HG03571 (cell line): Measurements from ENCODE around the gene TOX2.

Source experiments
- ATAC-seq: cut with Tn5 transposase; IDR thresholded peaks from one replicate; pipeline ENCODE4 v1.9.1; 2021; ENCODE audit not compliant: unreplicated experiment

TOX2 gene

DNA sequence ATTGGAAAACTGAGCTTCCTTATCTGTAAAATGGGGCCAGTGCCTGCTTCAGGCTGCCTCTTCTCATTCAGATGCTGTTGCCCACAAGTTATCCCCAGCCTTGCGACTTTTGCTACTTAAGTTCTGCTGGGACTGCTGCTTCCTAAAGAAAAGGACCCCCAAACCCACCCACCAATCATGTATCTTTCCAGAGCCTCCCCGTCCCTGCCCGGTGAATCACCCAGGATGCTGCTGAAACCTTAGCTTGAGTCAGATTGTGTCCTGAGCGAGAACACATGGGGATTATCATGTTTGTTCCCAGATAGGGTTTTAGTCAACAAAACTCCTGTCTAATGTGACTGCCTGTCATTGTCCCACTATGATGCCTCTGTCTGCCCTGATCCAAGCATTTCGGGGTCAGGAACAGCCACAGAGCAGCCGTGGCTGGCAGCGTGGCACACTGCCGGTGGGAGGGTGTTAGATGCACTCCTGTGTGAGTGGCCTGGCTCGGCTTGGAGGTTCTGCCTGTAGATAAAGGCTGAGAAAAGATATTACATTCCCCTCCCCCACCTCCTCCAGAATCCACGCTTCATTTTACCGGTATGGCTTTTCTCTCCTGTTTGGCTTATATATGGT lies 79.9 kb downstream of the TOX2 start:
- no peak for ATAC-seq

DNA sequence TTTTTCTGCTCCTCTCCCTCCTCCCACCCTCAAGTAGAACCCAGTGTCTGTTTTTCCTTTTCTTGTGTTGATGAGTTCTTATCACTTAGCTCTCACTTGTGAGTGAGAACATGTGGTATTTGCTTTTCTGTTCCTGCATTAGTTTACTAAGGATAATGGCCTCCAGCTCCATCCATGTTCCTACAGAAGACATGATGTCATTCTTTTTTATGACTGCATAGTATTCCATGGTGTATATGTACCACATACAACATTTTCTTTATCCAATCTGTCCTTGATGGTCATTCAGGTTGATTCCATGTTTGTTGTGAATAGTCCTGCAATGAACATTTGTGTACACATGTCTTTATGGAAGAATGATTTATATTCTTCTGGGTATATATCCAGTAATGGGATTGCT lies 81.0 kb downstream of the TOX2 start:
- ATAC-seq = no peak

DNA sequence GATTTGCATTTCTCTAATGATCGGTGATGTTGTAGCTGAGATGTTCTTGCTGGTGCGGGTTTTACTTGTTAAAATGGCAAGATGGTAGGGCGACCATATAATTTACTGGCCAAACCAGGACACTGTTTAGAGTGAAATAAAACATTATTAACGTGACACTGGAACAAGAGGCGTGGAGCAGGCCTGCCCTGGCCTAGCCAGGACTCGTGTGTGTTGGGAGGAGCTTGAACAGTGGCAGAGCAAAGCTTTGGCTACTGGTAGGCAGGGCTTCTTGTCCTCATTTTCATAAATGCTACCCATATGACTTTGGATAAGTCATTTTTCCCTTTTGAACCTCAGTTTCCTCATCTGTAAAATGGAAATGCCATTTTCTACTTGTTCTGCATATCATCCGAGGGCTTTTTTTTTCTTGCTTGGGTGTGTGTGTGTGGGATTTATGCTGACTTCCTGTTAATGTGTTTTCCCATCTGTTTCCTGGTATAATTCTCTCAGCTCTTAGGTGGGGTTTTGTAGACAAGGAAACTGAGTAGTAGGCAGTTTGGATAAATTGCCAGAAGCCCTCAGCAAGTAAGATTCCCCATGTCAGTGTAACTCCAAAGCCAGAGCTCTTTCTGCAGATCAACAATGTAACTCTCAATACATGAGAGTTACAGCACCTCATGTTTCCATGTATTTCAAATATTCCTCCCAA lies 81.7 kb downstream of the TOX2 start:
- ATAC-seq = no peak

DNA sequence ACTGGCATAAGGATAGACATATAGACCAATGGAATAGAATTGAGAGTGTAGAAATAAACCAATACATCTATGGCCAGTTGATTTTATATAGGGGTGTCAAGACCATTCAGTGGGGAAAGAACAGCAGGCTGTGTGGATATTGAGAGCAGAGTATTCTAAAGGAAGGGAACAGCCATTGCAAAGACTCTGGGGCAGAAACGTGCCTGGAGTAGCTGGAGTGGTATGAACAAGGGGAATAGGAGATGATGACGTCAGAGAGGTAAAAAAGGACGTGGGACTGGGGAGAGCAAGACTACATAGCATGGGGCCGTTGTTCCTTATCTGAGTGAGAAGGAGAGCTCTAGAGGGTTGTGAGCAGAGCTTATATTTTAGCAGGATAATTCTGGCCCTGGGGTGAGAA lies 85.2 kb downstream of the TOX2 start:
- no peak for ATAC-seq

DNA sequence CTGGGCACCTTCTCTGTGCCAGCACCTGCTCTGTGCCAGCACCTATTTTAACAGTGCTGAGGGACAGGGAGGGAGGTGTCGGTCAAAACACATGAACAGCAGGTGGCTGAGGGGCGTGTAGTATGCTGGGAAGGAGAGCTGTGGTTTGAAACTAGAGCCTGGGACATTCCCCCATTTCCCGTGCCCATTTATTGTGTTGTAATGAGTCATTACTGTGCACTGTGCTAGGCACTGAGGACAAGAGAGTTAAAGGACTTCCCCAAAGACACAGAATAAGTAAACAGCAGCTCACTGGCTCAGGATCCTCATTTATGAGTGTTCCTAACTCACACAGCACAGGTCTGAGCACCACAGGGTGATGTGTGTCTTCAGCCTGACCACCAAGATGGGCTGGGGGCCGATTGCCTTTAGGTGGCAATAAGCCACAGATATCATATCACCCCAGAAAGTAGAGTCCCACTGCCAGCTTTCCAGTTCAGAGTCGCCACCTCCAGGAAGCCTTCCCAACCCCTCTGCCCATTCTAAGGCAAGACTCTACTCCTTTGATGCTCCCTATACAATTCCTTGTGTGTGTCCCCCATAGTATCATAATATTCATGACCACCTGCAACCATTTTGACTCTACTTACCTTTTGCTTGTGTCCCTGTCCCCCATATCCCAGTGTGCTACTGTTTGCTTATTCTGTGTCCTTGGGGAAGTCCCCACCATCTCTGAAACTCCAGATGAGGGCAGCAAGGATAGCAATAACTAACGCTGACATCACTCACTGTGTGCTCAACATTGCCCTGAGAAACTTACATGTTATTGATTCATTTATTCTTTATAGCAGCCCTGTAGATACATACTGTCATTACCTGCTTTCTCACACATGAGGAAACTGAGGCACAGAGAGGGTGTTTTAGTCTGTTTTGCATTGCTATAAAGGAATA lies 87.3 kb downstream of the TOX2 start:
- no peak for ATAC-seq

DNA sequence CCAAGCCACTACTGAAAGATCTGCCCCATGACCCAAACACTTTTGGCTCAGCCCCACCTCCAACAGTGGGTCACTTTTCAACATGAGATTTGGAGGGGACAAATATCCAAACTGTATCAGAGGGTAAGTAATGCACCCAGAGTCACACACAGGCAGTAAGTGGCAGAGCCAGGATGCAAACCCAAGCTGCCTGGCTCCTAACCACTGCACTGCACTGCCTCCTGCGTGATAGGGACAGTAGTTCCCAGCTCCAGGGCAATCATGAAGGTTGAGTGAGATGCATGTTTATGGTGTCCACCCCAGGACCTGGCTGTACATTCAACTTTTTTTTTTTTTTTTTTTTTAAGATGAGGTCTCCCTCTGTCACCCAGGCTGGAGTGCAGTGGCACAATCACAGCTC lies 88.2 kb downstream of the TOX2 start:
- ATAC-seq = no peak

DNA sequence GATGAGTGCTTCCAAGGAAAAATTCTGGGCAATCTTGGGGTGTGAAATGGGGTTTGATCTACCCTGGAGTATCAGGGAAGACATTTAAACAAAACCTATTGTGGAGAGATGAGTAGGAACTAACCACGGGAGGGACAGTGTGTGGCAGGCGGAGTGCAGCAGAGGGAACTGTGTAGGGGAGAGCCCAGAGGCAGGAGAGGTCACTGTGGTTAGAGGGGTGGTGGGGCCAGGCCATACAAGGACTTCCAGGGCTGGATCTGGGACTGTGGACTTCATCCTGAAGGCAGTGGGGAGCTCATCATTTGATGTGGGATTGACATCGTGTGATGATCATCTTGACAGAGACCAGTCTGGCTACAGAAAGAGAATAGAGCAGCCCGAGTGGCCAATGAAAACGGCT lies 89.0 kb downstream of the TOX2 start:
- no peak for ATAC-seq

DNA sequence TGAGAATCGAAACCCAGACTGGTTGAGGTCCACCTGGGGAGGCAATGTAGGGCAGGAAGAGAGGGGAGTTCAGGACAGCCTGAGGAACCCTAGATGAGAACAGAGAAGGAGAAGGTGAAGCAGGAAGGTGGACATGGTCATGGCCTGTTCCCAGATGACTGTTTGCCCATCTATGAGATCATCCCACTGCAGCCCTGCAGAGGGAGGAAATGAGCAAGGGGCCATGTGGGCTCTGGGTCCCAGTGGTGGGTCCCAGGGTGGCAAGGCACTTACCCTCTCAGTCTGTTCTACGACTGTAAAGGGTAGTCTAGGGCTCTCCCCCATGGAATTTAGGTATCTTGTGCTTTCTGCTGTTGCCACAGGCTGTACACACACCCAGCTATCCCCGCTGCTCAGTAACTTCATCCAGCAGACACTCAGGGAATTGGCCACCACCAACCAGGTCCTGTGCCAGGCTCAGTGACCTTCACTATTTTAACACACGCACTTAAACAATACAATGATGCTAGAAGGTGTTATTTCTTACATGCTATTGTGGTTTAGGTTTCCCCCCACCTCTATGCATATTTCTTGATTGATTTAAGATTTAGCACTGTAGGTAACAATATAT lies 89.8 kb downstream of the TOX2 start:
- ATAC-seq = no peak

DNA sequence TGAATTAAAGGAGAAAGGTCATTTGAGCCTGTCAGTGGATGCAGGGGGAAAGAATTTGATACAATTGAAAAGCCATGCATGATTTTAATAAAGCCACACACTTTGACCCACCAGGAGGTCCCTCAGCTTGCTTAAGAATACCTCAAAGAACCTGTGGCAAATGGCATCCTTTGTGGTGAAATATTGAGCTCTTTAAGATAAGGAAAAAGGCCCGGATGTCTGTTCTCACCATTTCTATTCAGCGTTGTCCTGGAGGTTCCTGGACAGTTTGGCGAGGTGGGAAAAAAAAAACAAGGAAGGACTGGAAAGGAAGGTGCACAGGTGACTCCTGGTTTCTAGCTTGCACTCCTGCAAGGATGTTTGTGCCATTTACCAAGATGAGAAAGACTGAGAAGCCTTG lies 91.0 kb downstream of the TOX2 start:
- no peak for ATAC-seq

DNA sequence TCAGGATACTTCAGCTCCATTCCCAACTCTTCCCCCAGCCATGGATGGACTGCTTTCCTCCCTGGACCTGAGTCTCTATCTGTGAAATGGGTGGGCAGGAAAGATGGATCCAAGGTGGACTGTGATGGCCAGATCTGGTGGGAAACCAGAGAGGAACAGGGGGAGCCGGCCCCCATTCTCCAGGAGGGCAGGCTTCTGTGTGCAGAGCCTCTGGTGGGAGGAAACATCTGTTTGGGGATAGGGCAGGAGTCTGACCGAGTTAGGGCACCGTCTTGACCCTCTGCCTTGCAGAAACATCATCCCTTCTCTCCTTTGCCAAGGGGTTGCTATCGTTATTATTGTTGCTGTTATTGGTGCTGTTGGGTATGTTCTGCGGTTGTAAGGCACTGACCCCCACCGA lies 91.5 kb downstream of the TOX2 start:
- ATAC-seq = no peak

DNA sequence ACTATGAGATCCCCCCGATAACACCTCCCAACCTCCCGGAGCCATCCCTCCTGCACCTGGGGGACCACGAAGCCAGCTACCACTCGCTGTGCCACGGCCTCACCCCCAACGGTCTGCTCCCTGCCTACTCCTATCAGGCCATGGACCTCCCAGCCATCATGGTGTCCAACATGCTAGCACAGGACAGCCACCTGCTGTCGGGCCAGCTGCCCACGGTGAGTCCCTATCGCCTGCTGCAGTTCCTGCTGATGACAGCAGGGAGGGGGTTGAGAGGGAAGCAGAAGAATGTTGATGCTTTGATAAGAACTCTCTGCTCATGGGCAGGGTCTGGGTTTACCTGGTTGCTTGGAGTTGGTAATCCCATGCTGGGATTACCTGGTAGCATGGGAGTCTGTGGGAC lies 91.9 kb downstream of the TOX2 start:
- no peak for ATAC-seq

DNA sequence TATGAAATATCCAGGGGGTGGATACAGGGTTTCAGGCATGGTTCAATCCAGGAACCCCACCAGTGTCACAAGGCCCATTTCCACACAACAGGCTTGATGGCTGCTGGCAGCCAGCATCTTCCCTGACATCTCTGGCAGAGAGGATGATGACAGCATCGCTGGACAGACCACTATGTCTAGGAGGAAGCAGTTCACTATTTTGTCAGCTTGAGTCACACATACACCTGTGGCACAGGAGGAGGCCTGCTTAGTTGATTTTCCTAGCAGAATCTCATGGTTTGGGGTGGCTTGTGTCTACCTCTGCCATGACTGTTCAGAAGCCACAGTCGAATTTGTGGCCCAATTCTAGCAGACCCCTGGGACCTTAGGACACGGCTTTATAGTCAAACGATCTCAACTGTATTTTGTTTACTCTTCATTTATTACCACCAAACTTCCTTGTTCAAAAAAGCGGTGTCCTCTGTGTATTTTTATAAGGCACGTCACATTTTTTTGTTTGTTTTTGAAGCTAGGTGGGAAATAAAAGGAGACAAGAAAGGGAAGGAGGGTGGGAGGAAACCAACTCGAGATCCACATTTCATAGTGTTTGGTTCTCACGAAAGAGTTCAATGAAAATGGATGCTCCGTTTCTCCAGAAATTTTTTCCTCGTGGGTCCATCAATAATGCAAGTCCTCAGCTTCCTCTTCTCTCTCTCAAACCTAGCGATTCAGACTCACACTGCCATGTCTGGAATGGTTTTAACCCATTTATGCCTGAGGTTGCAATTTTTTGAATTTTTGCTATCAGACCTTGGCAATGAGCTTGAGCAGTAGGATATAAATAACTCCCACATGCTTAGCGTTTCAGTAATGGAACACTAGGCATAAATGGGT lies 94.4 kb downstream of the TOX2 start:
- ATAC-seq = no peak

DNA sequence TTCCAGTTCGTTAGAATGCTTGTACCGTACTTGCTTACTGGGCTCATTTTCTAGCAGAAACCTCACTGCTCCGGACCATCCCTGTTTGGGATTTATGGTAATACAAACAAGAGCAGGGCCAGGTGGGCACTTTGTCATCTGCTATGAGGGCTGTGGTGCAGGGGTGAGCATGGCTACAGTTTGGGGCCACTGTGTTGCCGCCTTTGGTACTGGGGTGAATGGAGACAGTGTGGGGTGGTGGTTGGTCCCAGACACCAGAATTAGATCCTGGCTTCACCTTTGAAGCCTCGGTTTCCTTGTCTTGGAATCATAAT lies 95.0 kb downstream of the TOX2 start:
- ATAC-seq = no peak

DNA sequence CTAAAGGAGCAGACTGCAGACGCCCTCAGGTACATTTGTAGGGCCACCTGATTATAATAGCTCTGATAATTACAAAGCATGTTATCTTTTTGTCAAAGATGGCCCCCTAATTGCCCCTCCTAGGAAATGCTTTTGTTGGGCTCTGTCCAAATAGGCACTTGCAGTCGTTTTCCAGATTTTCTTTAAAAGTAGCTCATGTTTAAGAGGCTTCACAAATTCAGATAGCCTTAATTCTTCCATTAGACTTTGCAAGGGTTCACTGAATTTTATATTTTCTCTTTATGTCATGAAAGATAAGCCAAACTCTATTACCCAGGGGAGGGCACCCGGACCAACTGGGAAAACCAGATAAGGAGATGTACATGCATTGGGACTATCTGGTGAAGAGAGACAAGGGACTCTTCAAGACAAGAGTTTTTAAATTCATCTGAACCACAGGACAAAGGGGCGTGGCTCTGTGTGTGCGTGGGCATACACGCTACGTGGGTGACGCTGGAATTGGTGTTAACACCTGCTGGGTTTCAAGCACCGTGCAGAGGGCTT lies 95.6 kb downstream of the TOX2 start:
- no peak for ATAC-seq

DNA sequence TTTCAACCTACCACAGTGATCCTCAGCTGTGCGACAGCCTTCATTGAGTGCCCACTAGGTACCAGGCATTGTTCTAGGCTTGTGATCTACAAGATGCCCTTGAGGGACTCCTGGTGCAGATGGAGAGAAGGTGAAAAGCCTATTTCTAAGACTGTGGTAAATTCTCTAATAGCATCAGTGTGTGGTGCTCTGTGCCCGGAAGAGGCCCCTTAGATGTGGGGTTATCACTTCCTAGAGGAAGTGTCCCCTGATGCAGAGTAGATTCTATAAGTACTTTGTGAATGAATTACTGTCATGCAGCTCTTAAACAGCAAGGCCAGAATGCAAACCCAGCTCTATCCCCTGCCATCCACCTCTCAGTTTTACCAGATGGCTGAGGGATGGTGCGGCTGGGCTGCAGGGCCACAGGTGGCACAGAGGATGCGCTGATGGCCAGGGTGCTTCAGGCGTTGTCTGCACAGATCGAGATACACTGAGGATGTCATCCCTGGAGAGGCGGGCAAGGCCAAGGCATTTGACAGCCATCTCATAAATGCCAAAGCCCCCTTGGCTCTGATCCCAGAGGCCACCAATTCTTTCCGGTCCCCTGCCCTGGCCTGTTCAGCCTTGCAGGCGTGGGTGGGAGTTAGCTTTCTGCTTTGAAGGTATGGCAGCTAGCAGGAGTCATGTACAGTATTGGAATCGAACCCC lies 96.7 kb downstream of the TOX2 start:
- no peak for ATAC-seq

DNA sequence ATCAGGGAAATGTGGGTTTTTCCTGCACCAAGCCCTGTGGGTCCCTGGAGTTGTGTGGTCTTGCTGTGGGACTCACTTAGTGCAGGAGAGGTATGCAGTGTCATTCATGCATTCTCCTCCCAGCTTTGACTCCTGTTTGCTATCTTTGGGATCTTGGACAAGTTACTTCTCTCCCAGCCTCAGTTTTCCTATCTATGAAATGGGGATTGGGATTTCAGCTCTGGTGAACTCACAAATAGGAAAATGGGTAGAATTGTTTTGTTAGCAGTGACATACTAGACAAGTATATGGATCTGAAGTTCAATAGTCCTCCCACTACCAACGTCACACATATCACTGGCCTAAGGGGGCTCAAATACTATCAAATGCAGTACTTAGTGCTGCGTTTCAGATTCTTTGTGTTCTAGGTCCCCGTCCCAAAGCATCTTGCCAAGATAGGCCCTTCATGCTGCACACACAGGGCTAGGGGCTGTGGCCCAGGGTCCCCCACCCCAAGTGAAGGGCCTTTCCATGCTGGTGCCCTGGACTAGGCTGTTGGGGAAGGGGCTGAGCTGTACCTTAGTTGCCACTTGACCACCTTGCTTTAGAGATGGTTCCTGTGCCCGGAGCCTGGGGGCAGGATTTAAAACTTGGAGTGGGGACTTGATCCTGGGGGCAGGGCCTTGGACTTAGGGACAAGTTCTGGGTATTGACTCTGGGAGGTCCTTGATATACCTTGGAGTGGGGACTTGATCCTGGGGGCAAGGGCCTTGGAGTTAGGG lies 98.0 kb downstream of the TOX2 start:
- ATAC-seq = no peak

DNA sequence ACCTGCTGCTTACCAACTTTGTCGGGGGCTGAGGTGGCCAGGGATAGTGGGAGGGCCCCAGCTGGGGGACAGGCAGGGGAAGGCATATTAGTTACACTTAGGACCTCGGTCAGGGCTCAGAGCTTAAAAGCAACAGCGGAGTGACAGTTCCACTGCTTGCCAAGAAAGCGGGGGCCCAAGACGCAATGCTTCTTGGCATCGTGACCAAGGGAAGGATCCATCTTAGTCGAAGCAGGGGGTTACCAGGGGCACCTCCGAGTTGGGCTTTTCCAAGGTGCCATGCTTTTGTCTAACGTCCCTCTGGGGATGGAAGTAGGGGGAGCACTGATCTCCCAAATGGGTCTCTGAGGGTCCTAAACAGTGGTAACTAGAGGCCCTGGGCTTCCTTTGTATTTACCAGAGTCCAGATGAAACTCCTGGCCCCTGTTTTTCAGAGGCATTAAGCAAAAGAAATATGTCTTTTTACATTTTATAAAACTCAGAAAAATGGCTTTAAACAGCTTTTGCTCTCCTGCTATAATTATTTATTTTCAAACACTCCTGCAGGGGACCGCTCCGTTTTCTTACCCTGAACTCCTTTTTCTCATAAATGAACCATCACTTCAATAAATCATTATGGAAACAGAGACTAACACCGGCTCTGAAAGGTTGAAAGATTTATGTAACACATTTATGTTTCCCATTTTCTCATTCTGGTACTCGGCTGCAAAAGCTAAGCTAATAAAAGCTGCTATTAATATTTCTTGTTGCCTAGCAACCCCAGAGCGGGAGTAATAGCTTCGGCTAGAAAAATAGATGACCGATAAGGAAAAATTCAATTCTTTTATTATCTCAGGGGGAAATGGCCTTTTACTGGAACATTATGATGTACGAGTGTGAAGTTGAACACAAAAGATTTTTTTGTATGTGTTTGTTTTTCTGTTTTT lies 100.4 kb downstream of the TOX2 start:
- ATAC-seq = no peak

DNA sequence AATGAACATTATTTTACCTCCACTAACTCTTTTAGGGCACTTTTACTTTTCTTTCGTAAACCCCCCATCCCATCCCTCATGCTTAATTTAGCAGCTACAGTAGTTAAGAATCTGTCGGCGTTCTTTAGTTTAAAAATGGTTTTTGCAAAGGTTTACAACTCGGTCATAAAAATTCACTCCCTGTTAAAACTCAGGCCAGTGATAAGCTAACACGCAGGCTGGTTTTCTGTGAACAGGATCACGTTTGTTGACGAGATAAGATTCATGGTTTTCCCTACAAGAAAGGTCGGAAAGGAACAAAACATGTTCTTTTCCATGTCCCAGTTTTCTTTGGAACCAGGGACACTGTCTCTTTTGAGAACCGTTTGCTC lies 101.1 kb downstream of the TOX2 start:
- no peak for ATAC-seq
